GM21381 (cell line): Measurements from ENCODE around the gene GCA.
A peak's percentile ranks its signal among the peaks of the same experiment; 100 is the strongest.

Experiments
- ATAC-seq: cut with Tn5 transposase; IDR thresholded peaks from one replicate; pipeline ENCODE4 v1.9.1; 2021; ENCODE audit warnings: mild to moderate bottlenecking, moderate library complexity; ENCODE audit not compliant: unreplicated experiment

GCA gene

GRCh38 chr2:162343824-162344616, at the start of gene GCA:
TSS of gene GCA (plus strand) at chr2:162344132. CDS start at chr2:162344249, 117 bp downstream.
- ATAC-seq: peak; percentile 98

- ATAC-seq: no peak
Measured at GRCh38 chr2:162295009-162295408, 48.9 kb upstream of the GCA start.

GRCh38 chr2:162297925-162298552, 45.9 kb upstream of the GCA start:
- peak; percentile 55 for ATAC-seq

GRCh38 chr2:162298669-162299335, 45.1 kb upstream of the GCA start:
- ATAC-seq: no peak

- no peak for ATAC-seq
Measured at GRCh38 chr2:162300266-162300665, 43.7 kb upstream of the GCA start.

GRCh38 chr2:162301151-162301804, 42.7 kb upstream of the GCA start:
- no peak for ATAC-seq

- no peak for ATAC-seq
Measured at GRCh38 chr2:162301877-162302276, 42.1 kb upstream of the GCA start.

GRCh38 chr2:162305901-162306300, 38.0 kb upstream of the GCA start:
- ATAC-seq: no peak

- peak; percentile 73 for ATAC-seq
Measured at GRCh38 chr2:162308747-162309503, 35.0 kb upstream of the GCA start.

GRCh38 chr2:162312853-162313252, 31.1 kb upstream of the GCA start:
- ATAC-seq: no peak

- ATAC-seq: no peak
Measured at GRCh38 chr2:162315938-162316337, 28.0 kb upstream of the GCA start.

GRCh38 chr2:162316590-162316989, 27.3 kb upstream of the GCA start:
- ATAC-seq: no peak

- ATAC-seq: no peak
Measured at GRCh38 chr2:162317058-162317742, 26.7 kb upstream of the GCA start.

- ATAC-seq: peak; percentile 7
Measured at GRCh38 chr2:162317861-162318327, 26.0 kb upstream of the GCA start.

GRCh38 chr2:162318328-162319180, 25.4 kb upstream of the GCA start, which contains the start of gene IFIH1:
TSS of gene IFIH1 (minus strand) at chr2:162318684. CDS start at chr2:162318307, 377 bp downstream.
- ATAC-seq: peak; percentile 79

GRCh38 chr2:162320864-162321517, 22.9 kb upstream of the GCA start:
- ATAC-seq: no peak

- ATAC-seq: no peak
Measured at GRCh38 chr2:162324953-162325352, 19.0 kb upstream of the GCA start.

- ATAC-seq: no peak
Measured at GRCh38 chr2:162327134-162327769, 16.7 kb upstream of the GCA start.
